ENCODE results near the gene ERFL.

The ERFL gene

DNA sequence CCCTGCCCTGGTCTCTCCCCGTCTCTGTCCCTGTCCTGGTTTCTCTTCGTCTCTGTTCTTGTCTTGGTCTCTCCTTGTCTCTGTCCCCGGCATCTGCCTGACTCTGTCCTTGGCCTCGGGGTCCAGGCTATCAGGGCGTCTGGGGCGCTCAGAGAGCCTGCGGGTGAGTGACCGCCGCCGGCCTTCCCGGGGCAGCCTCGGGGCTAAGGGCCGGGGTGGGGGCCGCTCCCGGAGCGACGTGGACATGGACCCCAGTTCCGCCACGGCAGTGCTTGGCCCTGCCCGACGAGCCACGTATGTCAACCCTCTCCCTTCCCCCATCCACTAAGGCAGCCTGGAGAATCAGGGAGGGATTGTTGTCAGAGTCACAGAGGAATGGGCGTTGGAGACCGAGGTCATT is 30.4 kb downstream of the ERFL start:
- DNase-seq (ENCODE audit: low read depth in 2 of 2): no peak

DNA sequence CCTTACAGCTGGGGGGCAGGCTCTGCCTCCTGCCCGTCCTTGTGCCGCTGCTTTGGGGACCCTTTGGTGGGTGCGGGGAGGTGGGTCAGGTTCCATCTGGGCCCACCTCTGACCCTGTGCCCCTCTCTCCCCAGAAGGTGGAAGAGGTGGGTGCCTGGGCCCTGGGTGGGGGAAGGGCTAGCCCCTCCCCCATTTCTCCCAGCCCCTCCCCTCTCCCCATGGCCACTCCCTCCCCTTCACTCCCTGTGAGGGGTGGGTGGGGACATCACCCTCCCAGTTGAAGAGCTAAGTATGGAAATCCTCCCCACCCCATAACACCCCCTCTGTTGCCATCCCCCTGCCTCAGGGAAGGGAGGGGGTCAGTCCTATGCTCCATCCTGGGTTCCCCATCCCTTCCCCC is 31.1 kb downstream of the ERFL start:
- no peak for DNase-seq (ENCODE audit: low read depth in 2 of 2)

DNA sequence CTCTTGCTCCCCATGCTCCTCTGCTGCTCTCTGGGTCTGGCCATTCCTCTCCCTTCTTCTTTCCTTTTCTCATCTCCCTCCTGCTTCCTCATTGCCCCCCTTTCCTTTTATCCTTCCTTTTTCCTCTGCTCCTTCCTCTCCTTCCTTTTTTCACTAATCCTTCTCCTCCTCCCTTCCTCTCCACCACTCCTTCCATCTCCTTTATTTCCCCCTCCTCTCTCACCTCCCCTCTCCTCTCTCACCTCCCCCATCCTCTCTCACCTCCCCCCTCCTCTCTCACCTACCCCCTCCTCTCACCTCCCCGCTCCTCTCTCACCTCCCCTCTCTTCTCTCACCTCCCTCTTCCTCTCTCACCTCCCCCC is 31.7 kb downstream of the ERFL start:
- no peak for DNase-seq (ENCODE audit: low read depth in 2 of 2)

GRCh38 chr19:41895745-41896580 is 32.3 kb downstream of the ERFL start:
- no peak for DNase-seq (ENCODE audit: low read depth in 2 of 2)

DNA sequence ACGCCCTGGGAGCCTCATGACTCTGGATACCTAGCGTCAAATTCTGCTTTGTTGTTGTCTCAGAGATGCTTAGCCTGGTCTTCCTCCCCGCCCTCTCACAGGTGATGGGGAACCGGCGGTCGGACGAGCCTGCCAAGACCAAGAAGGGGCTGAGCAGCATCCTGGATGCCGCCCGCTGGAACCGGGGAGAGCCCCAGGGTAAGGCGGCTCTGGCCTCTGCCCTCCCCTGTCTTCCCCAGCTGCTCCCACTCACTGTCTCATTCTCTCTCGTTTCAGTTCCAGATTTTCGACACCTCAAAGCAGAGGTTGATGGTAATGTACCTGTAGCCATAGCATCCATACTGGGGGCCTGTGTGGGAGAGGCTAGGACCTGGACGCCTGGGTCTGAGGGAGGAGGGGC is 33.9 kb downstream of the ERFL start:
- DNase-seq (ENCODE audit: low read depth in 2 of 2): no peak

DNA sequence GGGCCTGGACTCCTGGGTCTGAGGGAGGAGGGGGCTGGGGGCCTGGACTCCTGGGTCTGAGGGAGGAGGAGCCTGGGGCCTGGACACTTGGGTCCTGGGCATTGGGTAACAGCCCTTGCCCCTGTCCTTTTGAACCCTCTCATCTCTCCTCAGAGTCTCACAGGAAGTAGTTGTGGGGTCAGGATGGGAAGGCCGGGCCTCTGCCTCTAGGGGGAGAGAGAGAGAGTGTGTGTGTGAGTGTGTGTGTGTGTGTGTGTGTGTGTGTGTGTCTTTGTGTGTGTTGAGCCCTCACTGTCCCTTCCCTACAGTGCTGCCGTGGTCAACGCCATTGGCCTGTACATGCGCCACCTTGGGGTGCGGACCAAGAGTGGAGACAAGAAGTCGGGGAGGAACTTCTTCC is 34.4 kb downstream of the ERFL start:
- DNase-seq (ENCODE audit: low read depth in 2 of 2): no peak

GRCh38 chr19:41892173-41892902 is 35.9 kb downstream of the ERFL start:
- DNase-seq (ENCODE audit: low read depth in 2 of 2): no peak

DNA sequence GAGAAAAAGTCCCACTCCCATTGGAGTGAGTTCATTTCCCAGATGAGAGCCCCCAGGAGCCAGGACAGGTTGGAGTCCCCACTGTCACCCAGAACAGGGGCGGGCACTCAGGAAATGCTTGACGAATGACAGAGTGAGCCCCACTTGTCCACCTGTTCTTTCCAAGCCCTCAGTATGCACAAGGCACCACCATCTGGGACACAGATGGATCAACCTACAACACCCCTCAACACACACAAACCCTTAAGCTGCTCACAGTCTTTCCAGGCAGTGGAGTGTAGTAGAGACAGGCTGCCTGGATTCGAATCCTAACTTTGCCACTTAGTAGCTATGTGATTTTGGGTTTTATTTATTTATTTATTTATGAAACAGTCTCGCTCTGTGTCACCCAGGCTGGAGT is 37.3 kb downstream of the ERFL start:
- DNase-seq (ENCODE audit: low read depth in 2 of 2): no peak

DNA sequence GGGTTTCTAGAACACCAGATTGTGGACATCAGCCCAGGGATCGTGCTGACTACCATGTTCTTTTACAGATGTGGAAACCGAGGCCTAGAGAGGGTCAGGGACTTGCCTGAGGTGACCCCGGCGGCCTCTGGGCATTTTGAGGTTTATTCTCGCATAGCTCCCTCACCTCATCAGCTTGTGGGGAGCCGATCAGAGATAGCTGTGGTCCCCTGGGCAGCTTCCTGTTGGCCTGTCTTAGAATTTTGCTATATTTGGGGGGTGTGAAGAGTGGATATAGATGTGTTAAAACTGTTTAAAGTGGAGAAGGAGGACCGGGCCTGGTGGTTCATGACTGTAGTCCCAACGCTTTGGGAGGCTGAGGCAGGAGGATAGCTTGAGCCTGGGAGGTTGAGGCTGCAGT is 38.4 kb downstream of the ERFL start:
- no peak for DNase-seq (ENCODE audit: low read depth in 2 of 2)

DNA sequence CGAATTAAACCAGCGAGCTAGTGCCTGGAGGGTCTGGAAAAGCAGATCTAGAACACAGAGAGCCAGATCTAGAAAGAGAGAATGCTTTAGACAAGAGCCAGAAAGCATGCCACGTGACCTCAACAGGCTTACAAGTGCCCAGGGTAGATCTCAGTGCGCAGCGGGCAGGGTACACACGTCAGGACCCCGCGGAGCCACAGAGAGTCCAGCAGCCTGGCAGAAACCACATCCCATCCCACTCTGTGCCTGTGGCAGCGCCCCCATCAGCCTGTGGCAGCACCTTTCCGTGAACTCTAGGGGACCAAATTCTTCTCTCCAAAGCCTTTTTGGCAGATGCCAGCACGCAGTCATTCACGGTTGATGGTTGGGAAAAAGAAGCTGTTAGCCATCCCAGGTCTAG is 39.3 kb downstream of the ERFL start:
- no peak for DNase-seq (ENCODE audit: low read depth in 2 of 2)

DNA sequence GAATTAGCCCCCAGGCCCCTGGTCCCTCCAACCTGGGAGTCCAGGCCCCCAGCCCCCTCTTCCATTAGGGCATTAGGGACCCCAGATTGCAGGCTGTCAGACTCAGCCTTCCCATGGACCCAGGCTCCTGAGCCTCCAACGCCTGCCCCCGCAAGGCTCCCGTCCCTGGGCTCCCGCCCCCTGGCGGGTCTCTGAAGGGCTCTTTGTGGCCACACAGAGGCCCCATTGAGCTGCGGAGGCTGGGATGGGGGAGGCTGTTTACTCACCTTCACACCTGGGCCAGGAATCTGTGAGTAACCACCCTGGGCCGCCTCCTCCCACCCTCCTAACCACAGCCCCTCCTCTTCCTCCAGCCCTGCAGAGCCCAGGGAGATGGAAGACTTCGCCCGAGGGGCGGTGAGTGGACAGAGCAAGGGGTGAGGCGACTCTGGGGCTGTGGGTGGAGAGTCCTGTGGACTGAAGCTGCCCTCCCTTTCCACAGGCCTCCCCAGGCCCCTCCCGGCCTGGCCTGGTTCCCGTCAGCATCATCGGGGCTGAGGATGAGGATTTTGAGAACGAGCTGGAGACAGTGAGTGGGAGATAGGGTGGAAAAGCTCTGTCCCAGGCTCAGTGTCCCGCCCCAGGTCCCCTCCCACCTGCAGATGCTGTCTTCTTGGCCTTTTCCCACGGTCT is 40.4 kb downstream of the ERFL start:
- DNase-seq (ENCODE audit: low read depth in 2 of 2): peak; percentile 79 to 88

- peak; percentile 54 to 64 for DNase-seq (ENCODE audit: low read depth in 2 of 2)
Observed at GRCh38 chr19:41886761-41887710, 41.2 kb downstream of the ERFL start.

GRCh38 chr19:41883821-41884733 is 44.2 kb downstream of the ERFL start:
- peak; percentile 93 to 94 for DNase-seq (ENCODE audit: low read depth in 2 of 2)

DNA sequence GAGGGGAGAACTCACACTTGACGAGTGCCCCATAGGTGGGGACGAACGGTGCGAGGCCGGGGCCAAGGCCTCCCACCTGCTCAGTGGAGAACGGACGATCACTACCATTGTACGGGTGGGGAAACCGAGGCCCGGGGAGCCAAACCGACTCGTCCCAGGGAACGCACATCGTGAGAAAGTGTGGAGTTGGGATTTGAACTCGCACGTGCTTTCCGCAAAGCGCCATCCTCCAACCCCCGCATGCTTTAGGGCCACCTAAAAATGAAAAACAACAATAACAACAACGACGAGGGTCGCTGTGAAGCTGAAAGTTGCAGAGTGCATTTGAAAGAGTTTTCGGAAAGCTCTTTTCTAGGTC is 44.8 kb downstream of the ERFL start:
- DNase-seq (ENCODE audit: low read depth in 2 of 2): no peak

GRCh38 chr19:41882568-41883462 is 45.4 kb downstream of the ERFL start, which contains the start of gene ARHGEF1:
ARHGEF1 (plus strand) TSS chr19:41883184; CDS start chr19:41888083, 4,899 bp downstream.
- DNase-seq (ENCODE audit: low read depth in 2 of 2): no peak

- no peak for DNase-seq (ENCODE audit: low read depth in 2 of 2)
Observed at GRCh38 chr19:41880329-41880708, 47.9 kb downstream of the ERFL start.

DNA sequence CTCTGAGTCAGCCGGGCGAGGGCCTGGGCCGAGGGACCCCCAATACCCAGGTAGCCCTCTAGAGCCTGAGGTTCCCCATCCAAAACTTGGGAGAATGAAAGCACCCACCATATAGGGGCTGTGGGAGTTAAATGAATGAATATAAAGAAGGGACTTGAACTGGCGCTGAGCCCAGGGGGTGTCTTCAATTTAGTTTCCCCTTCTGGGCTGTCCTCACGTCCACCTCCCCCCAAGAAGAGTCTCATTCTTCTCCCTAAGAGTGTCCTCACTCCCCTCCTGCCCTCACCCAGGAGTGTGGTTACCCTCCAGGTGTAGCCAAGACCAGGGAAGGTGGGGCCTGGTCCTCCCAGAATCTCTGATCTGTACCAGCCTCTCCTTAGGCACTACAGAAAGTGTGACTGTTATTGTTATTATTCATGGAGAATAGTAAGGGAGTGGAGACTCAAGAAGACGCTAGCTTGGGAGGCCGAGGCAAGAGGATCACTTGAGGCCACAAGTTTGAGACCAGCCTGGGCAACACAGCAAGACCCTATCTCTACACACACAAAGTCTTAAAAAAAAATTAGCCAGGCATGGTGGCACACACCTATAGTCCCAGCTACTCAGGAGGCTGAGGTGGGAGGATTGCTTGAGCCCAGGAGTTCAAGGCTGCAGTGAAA is 48.5 kb downstream of the ERFL start:
- no peak for DNase-seq (ENCODE audit: low read depth in 2 of 2)

- no peak for DNase-seq (ENCODE audit: low read depth in 2 of 2)
Observed at GRCh38 chr19:41879080-41879479, 49.2 kb downstream of the ERFL start.

All from stimulated activated CD8-positive, alpha-beta memory T cell treated with anti-CD3 and anti-CD28 coated beads, Interleukin-15, amount 100 ng/mL, for 48 hours (primary cell).